GM12878 (cell line): Measurements from ENCODE around the gene CEP128. TPM values are rescaled to one million over a fixed set of nuclear protein-coding genes. Genes with fewer than 3 reads are reported as not detected.

Experiments used
- ATAC-seq: fragments of 200-7000 bp; cut with Tn5 transposase; 3 replicates; pipeline ENCODE4 v1.9.1; 2020; ENCODE audit warnings: mild to moderate bottlenecking, moderate library complexity
- BruUV-seq: library from RNA; stranded (reverse); fragments of 400-500 nt; replicated peaks from 2 replicates; lab custom pipeline; 2021; lab: Mats Ljungman, UMichigan
- CTCF ChIA-PET: fragments of 300-600 bp; sonication (Branson Sonifier 250); formaldehyde crosslinking; extraction: SDS; loops from one replicate; lab custom pipeline; 2021; ENCODE audit warnings: inconsistent platforms; lab: Yijun Ruan, JAX
- POLR2A ChIA-PET: fragments of 350-600 bp; formaldehyde crosslinking; extraction: SDS; loops from one replicate; lab custom pipeline; 2021; ENCODE audit warnings: inconsistent platforms; lab: Charles Lee
- RAD21 ChIA-PET: fragments of 300-600 bp; sonication (Branson Sonifier 250); formaldehyde crosslinking; loops from one replicate; lab custom pipeline; 2023; ENCODE audit warnings: antibody characterized with exemption; ENCODE audit not compliant: unreplicated experiment; lab: Charles Lee
- SMC1A ChIA-PET: fragments of 300-600 bp; sonication (Branson Sonifier 250); formaldehyde crosslinking; loops from one replicate; lab custom pipeline; 2023; ENCODE audit not compliant: unreplicated experiment, uncharacterized antibody; lab: Charles Lee
- DNase-seq: peaks from one replicate; pipeline ENCODE4 v3.0.0-alpha.2; 2011; ENCODE audit warnings: low read depth, low spot score
- FAIRE-seq: peaks from 3 replicates; lab custom pipeline; 2011; peaks lifted over from hg19 to GRCh38; lab: Jason Lieb, UNC
- H2AFZ ChIP-seq: 2 replicates; pipeline ENCODE4 v1.6.0; 2011; ENCODE audit warnings: low read depth, low read length, control low read depth; ENCODE audit not compliant: control insufficient read depth
- H3K27ac ChIP-seq: 2 replicates; pipeline ENCODE4 v1.5.1; 2011; ENCODE audit warnings: control low read depth; ENCODE audit not compliant: control insufficient read depth, insufficient read depth
- H3K27me3 ChIP-seq, 2 experiments: replicated peaks in 1 of 2; 2 replicates each; pipeline versions ENCODE4 v1.6.0 to v1.6.1; 2011; ENCODE audit warnings: low read length in 1 of 2; ENCODE audit not compliant: control insufficient read depth in 2 of 2, insufficient read depth in 2 of 2
- H3K36me3 ChIP-seq, 2 experiments: 2 replicates each; pipeline ENCODE4 v1.5.1; 2011; ENCODE audit warnings: low read length in 1 of 2; ENCODE audit not compliant: control insufficient read depth in 2 of 2, insufficient read depth in 2 of 2
- H3K4me1 ChIP-seq: 2 replicates; pipeline ENCODE4 v1.6.1; 2011; ENCODE audit warnings: mild to moderate bottlenecking, low read length, moderate library complexity, mixed read lengths; ENCODE audit not compliant: control insufficient read depth, insufficient read depth
- H3K4me2 ChIP-seq: 2 replicates; pipeline ENCODE4 v1.6.0; 2011; ENCODE audit warnings: control low read depth; ENCODE audit not compliant: control insufficient read depth, insufficient read depth
- H3K4me3 ChIP-seq: fragments of 200-600 bp; sonication (generic); 2 replicates; pipeline ENCODE4 v1.5.1; 2016
- H3K79me2 ChIP-seq: 2 replicates; pipeline ENCODE4 v1.6.0; 2011; ENCODE audit warnings: low read length; ENCODE audit not compliant: control insufficient read depth, insufficient read depth
- H3K9ac ChIP-seq: 2 replicates; pipeline ENCODE4 v1.8.0; 2011; ENCODE audit warnings: low read length, control low read depth, mixed read lengths; ENCODE audit not compliant: control insufficient read depth, insufficient read depth
- H3K9me3 ChIP-seq: replicated peaks from 3 replicates; pipeline ENCODE4 v1.5.1; 2011; ENCODE audit warnings: mild to moderate bottlenecking, low read length; ENCODE audit not compliant: control insufficient read depth, insufficient read depth
- H4K20me1 ChIP-seq: 2 replicates; pipeline ENCODE4 v1.6.0; 2011; ENCODE audit not compliant: control insufficient read depth, insufficient read depth
- BCL3 ChIP-seq: IDR thresholded peaks from 2 replicates; pipeline ENCODE4 v1.6.1; 2011; ENCODE audit warnings: borderline replicate concordance, low read depth, mild to moderate bottlenecking, moderate library complexity, low read length; ENCODE audit not compliant: insufficient read depth, poor library complexity, severe bottlenecking
- PML ChIP-seq: IDR thresholded peaks from 2 replicates; pipeline ENCODE4 v1.6.1; 2012; ENCODE audit warnings: low read length, inconsistent platforms
- STAT3 ChIP-seq: IDR thresholded peaks from 2 replicates; pipeline ENCODE4 v1.6.1; 2011; ENCODE audit warnings: low read depth, low read length, improper control_type of control experiment
- SUZ12 ChIP-seq: fragments of 200-600 bp; sonication (generic); IDR thresholded peaks from one replicate; pipeline ENCODE4 v1.6.1; 2018; ENCODE audit warnings: antibody characterized with exemption, mild to moderate bottlenecking; ENCODE audit not compliant: unreplicated experiment
- TAF1 ChIP-seq: IDR thresholded peaks from 2 replicates; pipeline ENCODE4 v1.6.1; 2011; ENCODE audit warnings: mild to moderate bottlenecking, low read depth, low read length, borderline replicate concordance
- ZBTB11 ChIP-seq: fragments of 450-650 bp; formaldehyde crosslinking; IDR thresholded peaks from 2 replicates; pipeline ENCODE4 v1.5.0; 2022; ENCODE audit warnings: mild to moderate bottlenecking, missing genetic modification characterization
- ZNF24 ChIP-seq: fragments of 450-650 bp; IDR thresholded peaks from 2 replicates; pipeline ENCODE4 v1.6.1; 2017; ENCODE audit warnings: antibody characterized with exemption, mild to moderate bottlenecking
- WGBS: methylation state at CpG from one replicate; pipeline ENCODE4 v1.1.6; 2016; ENCODE audit warnings: low lambda C conversion rate; ENCODE audit not compliant: insufficient replicate concordance, insufficient coverage; ENCODE audit errors: missing lambda C conversion rate; 5-methylcytosine and 5-hydroxymethylcytosine counted together
- in situ Hi-C: fragments of 300-500 bp; cut with MboI; formaldehyde crosslinking; loops from 9 replicates; pipeline ENCODE4 v1.14.3; 2018; ENCODE audit warnings: mixed read lengths
- intact Hi-C: fragments of 100-400 bp; cut with micrococcal nuclease; formaldehyde crosslinking; loops from one replicate; pipeline ENCODE4 v1.14.2; 2022; ENCODE audit not compliant: unreplicated experiment
- polyA plus RNA-seq, 11 experiments: library from polyadenylated mRNA; depleted of rRNA in 4 of 11; unstranded in 6 of 11; stranded (reverse) in 5 of 11; fragments of >200 nt; fragmentation: Nextera tagmentation in 4 of 11; fragmentation: Illumina TruSeq in 1 of 11; extraction: Ambion mirVana in 4 of 11; extraction: Trizol in 1 of 11; gene quantifications; 1 replicate in 1 of 11; 2 replicates in 10 of 11; pipeline versions ENCODE4 v1.2.1 to v1.2.3, GENCODE V29; 2011 to 2016; ENCODE audit warnings: inconsistent platforms in 2 of 11, missing spikeins in 2 of 11, low read depth in 1 of 11
- total RNA-seq, 4 experiments: library from RNA; depleted of rRNA in 3 of 4; stranded (reverse); fragments of >200 nt in 3 of 4; fragmentation: Illumina TruSeq in 1 of 4; extraction: Trizol in 1 of 4; gene quantifications; 2 replicates each; pipeline versions ENCODE4 v1.2.1 to v1.2.3, GENCODE V29; 2013 to 2021
- TF ChIP-seq, protein P1 (sequence below): fragments of 450-650 bp; IDR thresholded peaks from 2 replicates; pipeline ENCODE4 v1.6.1; 2014; ENCODE audit warnings: mild to moderate bottlenecking
- TF ChIP-seq, protein P2 (sequence below): IDR thresholded peaks from 2 replicates; pipeline ENCODE4 v1.6.1; 2012; ENCODE audit warnings: low read length, inconsistent platforms
- TF ChIP-seq, protein P3 (sequence below): IDR thresholded peaks from 2 replicates; pipeline ENCODE4 v1.6.1; 2011; ENCODE audit warnings: low read depth, mild to moderate bottlenecking, low read length, moderate library complexity, borderline replicate concordance; ENCODE audit errors: extremely low read depth

CEP128 gene
- total and polyA plus RNA-seq, 10 of the 15 experiments (the other 5 are each of a cell fraction or from before 2014, with no cell fraction given): 1.1 to 6.7 (median 3.4) TPM

GRCh38 chr14:80798211-80798610 lies 143.3 kb downstream of the CEP128 start:
- no TSS peak for BruUV-seq
- FAIRE-seq: no peak
- CTCF ChIA-PET: no interaction called here

More at GRCh38 chr14:80798211-80798610, 143.3 kb downstream of the CEP128 start:
- Histone ChIP-seq H4K20me1 (no peaks in the 10 kb centered on the region), H3K27me3 (no peaks in the 10 kb centered on the region), H3K36me3 (no peaks in the 10 kb centered on the region), H3K4me2 (no peak overlapping the region), H3K9me3 (no peaks in the 10 kb centered on the region; the same call in 2 of the 3 replicates), H3K9ac (no peak overlapping the region), H3K4me1 (no peaks in the 10 kb centered on the region), H3K4me3 (no peak overlapping the region), H3K79me2 (no peaks in the 10 kb centered on the region), H2AFZ (no peak overlapping the region), H3K27ac (no peak overlapping the region)
- ATAC-seq (no peak), DNase-seq (no peak)
- 92% methylated on average over 3 of the region's 3 CpGs for WGBS
- POLR2A ChIA-PET: no interaction called here
- RAD21 ChIA-PET: no interaction called here
- TF ChIP-seq ZNF24 (no peak), STAT3 (no peak), SUZ12 (no peak), BCL3 (no peak), PML (no peak), TAF1 (no peak), ZBTB11 (no peak)
- TF ChIP-seq, protein P1, sequence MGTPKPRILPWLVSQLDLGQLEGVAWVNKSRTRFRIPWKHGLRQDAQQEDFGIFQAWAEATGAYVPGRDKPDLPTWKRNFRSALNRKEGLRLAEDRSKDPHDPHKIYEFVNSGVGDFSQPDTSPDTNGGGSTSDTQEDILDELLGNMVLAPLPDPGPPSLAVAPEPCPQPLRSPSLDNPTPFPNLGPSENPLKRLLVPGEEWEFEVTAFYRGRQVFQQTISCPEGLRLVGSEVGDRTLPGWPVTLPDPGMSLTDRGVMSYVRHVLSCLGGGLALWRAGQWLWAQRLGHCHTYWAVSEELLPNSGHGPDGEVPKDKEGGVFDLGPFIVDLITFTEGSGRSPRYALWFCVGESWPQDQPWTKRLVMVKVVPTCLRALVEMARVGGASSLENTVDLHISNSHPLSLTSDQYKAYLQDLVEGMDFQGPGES: no peak
- TF ChIP-seq, protein P2, sequence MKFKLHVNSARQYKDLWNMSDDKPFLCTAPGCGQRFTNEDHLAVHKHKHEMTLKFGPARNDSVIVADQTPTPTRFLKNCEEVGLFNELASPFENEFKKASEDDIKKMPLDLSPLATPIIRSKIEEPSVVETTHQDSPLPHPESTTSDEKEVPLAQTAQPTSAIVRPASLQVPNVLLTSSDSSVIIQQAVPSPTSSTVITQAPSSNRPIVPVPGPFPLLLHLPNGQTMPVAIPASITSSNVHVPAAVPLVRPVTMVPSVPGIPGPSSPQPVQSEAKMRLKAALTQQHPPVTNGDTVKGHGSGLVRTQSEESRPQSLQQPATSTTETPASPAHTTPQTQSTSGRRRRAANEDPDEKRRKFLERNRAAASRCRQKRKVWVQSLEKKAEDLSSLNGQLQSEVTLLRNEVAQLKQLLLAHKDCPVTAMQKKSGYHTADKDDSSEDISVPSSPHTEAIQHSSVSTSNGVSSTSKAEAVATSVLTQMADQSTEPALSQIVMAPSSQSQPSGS: no peak
- TF ChIP-seq, protein P3, sequence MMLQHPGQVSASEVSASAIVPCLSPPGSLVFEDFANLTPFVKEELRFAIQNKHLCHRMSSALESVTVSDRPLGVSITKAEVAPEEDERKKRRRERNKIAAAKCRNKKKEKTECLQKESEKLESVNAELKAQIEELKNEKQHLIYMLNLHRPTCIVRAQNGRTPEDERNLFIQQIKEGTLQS: no peak
- SMC1A ChIA-PET: no interaction called here
- in situ Hi-C loops (no loop called here), intact Hi-C loops (no loop called here)
